Activated T-cell treated with anti-CD3 and anti-CD28 coated beads, Interleukin-2, amount 50 U/mL, for 48 hours (primary cell): ENCODE results near the gene CDR2L.
"Not testable (repeated sequence)": the region's sequence is repeated elsewhere in the genome, so short reads cannot be mapped to it uniquely, and the experiment has no call there.

Experiments
- DNase-seq, 2 experiments: peaks; one replicate each; pipeline ENCODE4 v3.0.0-alpha.2; 2020

Gene CDR2L

DNA sequence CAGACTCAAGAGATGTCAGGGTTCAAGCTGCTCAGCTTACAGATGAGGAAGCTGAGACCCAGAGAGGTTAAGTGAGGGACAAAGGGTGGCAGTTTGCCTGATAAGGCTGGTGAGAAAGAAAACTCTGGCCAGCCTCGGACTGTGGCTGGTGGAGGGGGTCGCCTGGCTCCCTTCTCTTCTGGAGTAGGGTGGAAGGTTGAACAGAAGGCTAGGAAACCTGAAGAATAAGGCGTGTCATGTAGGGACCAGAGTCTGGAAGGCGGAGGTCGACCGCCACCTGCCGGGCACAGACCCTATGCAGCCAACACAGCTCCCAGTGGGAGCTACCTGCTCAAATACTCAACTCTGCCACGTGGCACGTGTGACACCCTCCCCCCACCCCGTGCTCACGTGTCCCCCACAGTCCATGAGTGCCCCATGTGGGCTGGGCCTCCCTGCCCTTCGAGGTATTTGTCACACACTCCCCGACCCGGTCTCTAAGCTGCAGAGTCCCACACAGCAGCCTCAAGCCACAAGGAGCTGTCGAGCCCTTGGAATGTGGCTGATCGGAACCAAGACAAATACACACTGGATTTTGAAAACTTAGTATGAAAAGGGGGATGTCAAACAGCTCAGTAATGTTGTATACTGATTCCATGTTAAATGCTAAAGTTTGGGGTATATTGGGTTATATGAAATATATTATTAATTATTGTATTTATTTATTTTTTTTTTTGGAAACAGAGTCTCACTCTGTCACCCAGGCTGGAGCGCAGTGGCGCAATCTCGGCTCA is 26.7 kb upstream of the CDR2L start:
- peak; percentile 58 to 67 for DNase-seq

DNA sequence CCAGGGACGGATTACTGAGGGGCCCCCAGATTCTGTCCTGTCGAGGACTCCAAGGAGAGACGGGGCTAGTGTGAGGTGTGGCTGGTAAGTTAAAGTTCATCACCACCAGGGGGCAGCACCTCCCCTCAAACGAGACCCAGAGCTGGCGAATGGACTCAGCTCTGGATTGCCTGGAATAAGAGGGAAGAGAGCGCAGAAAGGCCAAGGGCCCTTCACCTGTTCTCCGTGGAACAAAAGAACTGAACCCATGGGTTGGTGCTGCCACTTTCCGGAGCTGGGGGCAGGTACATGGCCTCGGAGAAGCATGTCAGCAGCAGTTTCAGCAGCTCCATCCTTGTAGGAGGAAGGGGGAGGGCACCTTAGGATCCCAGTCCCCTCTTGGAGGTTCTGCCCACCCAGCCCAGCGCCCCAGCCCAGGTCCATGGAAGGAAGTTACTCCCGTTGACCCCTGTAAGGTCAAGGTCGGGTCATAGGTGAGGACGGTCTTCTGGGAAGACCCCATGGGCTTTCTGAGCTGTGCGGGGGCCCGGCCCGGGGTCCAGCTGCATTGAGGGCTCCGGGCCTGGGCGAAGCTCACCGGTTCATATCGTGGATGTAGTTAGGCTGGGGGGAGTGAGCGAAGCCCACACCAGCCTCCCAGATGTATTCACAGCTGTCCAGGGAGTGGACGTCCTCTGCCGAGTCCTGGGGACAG is 25.6 kb upstream of the CDR2L start:
- peak; percentile 90 for DNase-seq

- no peak for DNase-seq
Measured at GRCh38 chr17:74962622-74963394, 24.6 kb upstream of the CDR2L start.

DNA sequence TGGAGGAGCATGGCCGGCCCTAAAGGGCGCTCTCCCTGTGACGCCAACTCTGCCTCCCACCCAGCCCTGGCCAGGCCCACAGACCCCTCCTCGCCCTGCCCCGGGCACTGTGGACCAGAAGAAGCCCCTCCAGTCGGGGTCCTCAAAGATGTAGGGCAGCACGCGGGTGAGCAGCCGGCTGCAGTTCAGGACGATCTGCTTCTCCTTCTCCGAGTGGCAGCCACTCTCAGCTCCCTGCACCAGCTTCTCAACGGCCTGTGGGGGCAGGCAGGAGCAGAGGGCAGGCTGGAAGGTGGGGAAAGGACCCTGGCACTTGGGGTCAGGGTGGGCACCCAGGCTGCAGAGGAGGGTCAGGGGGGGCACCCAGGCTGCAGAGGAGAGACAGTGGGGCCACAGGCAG is 23.8 kb upstream of the CDR2L start:
- DNase-seq: no peak

DNA sequence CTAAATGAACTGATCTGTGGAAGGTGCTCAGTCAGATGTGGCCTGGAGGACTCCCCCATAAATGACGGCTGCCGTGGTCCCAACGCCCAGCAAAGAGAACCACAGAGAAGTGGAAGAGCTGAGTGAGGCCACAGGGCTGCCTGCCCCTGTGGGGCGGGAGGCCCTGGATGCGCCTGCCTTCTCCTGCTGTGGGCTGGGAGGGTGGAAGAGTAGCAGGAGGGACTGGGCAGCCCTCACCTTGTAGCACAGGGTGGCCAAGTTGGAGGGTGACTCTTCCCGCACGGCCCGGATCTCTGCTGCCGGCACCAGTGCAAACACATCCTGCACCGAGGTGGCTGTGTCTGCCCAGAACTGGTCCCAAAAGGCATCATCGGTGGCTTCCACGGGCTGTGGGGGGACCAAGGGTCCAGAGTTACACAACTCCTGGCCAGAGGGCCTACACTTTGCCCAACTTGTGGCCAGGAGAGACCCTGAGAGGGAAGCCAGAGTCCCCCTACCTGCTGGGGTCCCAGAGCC is 23.1 kb upstream of the CDR2L start:
- DNase-seq: no peak

- DNase-seq: no peak
Measured at GRCh38 chr17:74964988-74965622, 22.3 kb upstream of the CDR2L start.

GRCh38 chr17:74968361-74968780 is 19.1 kb upstream of the CDR2L start:
- no peak for DNase-seq

DNA sequence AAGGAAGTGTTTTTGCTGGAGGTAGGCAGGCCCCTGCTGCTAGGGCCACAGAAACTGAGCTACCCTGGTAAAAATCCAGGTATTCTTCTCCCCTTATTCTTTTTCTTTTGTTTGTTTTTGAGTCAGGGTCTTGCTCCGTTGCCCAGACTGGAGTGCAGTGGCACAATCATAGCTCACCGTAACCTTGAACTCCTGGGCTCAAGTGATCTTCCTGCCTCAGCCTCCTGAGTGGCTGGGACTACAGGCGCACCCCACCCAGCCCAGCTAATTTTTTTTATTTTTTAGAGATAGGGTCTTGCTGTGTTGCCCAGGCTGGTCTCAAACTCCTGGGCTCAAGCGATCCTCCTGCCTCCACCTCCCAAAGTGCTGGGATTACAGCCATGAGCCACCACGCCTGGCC is 17.9 kb upstream of the CDR2L start:
- not testable (repeated sequence) for DNase-seq

DNA sequence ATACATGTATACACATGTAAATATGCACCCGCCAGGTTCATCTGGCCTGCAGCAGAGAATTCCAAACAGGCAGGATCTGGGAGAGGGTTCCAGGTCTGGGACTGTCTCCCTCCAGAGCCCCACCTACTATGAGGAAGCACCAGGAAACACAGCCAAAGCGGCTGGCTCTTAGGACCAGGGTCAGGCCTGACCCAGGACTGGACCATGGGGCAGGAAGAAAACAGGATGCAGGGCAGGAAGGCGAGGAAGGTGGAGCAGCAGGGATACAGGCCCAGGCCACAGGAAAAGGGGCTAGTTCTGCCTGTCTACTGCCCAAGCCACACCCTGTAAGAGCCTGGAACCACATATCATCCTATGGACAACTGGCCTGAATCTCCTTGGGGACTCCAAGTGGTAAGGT is 17.0 kb upstream of the CDR2L start:
- no peak for DNase-seq

DNA sequence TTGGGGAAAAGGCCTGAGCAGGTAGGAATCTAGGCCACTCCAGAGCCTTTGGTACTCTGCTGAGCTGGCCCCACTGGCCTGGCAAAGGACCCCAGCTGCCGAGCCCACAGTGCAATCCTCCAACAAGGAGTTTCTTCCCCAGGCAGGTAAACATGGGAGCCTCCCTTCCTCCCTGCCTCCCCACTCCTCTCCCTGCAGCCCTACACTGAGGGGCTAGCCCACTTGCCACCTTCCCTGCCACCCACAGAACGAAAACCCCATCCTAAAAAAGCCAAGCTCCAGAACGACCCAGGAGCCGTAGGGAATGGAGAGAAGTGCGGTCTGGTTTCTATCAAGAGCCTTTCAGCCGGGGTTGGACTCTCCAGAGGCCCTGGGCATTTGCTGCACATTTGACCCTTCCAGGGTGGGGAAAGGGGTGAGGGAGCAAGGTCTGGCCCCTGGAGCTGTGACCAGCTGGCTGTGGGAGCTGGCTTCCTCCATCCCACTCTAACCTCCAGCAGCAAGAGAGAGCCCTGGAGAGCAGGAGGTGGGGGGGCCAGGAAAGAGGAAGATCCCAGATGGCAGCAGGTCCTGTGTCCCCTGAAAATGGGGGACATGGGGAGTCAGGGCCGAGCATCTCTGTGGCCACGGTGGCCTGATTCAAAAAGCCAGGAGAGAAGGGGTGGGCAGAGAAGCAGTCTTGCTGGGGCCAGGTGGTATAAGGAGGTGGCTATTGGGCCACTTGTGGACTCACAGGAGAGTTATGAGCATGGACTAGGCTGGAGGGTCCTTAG is 16.2 kb upstream of the CDR2L start:
- DNase-seq: no peak

GRCh38 chr17:74971842-74972106 is 15.7 kb upstream of the CDR2L start:
- no peak for DNase-seq

DNA sequence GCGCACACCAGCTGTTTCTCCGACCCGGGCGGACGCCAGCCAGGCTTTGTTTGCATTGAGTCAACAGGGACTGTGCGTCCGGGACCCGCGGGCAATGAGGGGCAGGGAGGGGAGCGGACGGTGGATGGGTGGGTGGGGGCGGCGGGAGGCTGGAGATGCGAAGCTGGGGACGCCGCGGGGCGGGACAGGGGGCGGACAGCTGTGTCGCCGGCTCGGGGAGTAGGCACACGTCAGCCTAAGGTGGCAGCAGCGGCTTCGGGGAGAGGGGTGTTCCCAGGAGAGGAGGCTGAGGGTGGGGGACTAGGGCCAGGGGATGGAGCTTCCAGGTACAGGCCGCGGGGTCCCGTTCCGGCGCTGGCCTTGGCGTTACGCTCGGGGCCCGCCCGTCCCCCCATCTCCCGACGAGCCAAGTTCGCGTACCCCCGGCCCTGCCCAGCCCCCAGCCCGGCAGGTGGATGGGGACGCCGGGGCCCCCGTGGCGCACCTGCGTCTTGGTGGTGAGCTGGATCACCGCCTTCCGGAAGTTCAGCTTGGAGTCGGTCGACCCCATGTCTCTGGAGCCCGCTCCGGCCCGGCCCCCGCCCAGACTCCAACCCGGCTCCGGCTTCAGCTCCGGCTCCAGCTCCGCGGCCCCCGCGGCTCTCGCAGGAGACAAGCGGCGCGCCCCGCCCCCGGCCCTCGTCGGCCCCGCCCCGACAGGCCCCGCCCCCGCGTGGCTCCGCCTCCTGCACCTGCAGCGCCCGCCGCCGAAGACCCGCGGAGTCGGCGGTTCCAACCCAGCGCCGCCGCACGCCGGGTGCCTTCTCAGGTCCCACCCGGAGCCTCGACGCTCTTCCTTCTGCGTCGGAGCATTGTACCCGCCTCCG is 15.1 kb upstream of the CDR2L start, which contains the start of gene HID1:
TSS of gene HID1 (minus strand) at position 653 of the 866 bp plus-strand sequence. CDS start at position 550, 103 bp downstream.
- DNase-seq: peak; percentile 78 to 86

DNA sequence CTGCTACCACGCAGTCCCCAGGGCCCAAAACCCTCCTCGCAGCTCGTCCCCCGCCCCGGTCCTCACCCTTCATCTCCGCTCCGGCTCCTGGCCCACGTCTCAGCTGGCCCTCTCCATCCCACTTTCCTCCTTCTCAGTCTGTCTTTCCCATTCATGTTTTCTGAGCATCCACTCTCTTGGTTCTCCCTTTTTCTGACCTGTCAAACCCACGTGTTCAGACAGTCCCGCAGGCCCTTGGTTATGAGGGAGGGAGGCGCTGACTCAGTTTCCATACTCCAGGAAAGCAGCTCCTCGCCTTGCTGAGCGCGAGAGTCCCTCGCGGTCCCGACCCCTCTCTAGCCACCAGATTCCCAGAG is 14.5 kb upstream of the CDR2L start:
- peak in 1 of 2 experiments; percentile 31 for DNase-seq

- DNase-seq: no peak
Measured at GRCh38 chr17:74975943-74976342, 11.5 kb upstream of the CDR2L start.

GRCh38 chr17:74977802-74978201 is 9.6 kb upstream of the CDR2L start:
- DNase-seq: no peak

DNA sequence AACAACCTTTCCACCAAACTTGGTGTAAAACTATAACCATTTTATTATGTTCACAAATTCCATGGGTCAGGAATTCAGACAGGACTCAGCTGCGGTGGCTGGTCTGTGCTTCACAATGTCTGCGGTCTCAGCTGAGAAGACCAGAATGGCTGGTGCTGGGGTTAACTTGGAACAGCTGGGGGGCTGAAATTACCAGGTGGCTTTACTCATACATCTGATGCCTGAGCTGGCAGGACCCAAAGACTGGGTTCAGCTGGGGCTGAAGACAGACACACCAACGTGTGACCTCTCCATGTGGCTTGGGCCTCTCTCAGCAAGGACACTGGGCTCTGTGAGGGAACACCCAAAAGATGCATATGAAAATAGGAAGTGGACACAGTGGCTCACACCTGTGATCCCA is 9.2 kb upstream of the CDR2L start:
- DNase-seq: no peak

GRCh38 chr17:74979408-74980146 is 7.9 kb upstream of the CDR2L start:
- DNase-seq: no peak

DNA sequence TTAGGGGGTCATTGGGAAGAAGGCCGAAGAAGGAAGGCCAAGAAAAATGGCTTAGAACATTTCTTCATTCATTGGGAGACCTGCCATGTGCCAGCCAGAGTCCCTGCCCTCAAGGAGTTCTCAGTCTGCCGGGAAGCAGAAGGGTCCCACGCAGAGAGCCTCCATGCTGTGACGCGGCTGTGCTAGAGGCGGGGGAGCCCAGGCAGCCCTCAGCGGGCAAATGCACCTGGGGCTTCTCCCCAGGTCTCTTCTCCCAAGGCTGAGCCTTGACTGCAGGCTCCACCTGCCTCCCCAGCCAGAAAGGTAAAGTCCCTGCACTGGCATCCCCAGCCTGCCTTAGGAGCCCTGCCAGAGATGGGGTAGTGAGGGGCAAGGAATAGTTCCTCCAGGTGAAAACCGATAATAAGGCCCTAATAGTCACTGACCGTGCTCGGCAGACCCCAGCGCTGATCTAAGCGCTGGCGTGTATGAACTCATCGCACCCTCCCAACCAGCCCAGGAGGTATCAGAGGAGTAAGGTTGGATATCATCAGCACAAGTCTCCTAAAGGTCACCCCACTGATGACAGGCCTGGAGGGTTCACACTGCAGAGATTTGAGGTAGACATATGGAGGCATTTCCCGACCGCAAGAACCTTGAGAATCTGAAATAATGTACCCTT is 6.0 kb upstream of the CDR2L start:
- DNase-seq: no peak

- DNase-seq: peak; percentile 78 to 86
Measured at GRCh38 chr17:74981979-74982662, 5.3 kb upstream of the CDR2L start.
